Activated CD4-positive, CD25-positive, alpha-beta regulatory T cell (primary cell): ENCODE results near the gene CISH.

Experiments used
- DNase-seq, 4 experiments: peaks; one replicate each; lab custom pipeline; 2025; lab: John Stamatoyannopoulos, UW

The CISH gene

DNA sequence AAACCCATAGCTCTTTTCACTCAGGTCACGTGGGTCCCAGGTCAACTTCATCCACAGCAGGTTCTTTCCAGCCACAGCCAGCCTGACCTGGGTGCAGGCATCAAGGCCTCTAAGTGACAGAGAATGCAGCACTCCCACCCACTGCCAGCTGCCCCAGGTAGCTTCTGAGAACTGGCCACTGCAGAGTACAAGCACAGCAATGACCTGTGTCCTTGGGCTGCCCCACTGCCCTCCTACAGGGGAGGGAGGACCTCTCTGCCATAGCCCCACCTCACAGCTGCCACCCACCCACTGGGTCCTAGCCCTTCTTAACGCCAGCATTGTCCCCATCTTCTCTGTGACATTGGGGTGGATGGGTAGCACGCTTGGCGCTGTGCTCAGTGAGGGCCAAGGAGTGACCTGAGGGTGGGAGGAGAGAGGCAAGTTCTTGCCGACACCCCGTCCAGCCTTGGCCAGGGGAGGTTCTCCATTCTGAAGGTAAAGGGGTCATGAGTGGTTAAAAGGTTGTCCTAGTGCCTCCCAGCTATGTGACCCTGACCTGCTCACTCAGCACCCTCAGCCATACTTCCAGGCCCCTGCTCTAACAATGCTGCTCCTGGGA is 12.4 kb downstream of the CISH start:
- DNase-seq: no peak

DNA sequence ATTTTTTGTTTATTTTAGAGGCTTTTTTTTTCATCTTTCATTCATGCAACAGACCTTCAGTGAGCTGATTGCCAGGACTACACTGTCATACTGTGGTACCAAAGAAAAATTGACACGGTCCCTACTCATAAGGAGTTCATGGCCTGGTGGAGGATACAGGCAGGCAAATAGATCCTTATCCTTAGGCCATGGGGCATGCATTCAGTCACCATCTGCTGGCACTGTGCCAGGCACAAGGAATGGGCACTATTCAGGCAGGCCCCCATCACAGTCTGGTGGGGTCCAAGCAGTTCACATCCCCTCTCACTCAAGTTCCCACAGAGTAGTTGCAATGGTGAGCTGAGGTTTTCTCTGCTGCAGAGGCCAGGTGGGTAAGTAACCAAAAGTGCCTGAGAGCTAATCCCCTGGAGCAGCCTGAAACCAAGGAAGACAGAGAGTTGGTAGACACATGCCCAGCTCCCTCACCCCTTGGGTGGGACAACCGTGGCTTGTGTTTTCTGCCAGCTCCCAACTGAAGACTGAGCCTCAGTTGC is 17.3 kb downstream of the CISH start:
- no peak for DNase-seq

DNA sequence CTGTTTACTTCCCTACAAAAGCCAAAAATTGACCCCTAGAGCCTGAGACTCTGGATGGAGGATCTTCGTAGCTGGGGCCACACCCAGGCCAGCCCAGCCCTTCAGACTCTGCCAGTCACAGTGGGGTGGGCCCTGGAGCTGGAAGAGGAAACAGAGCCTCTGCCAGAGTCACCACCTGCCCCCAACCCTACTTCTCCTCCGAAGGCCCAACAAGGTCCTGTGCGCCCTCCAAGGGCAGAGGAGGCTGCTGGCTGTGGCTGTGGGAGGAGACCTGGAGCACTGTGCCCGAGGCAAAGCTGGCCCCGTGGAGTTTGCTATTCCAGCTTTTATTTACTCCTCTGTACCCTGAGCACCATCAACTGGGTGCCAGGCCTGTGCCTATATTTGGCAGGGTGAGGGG is 19.0 kb downstream of the CISH start:
- DNase-seq: no peak

DNA sequence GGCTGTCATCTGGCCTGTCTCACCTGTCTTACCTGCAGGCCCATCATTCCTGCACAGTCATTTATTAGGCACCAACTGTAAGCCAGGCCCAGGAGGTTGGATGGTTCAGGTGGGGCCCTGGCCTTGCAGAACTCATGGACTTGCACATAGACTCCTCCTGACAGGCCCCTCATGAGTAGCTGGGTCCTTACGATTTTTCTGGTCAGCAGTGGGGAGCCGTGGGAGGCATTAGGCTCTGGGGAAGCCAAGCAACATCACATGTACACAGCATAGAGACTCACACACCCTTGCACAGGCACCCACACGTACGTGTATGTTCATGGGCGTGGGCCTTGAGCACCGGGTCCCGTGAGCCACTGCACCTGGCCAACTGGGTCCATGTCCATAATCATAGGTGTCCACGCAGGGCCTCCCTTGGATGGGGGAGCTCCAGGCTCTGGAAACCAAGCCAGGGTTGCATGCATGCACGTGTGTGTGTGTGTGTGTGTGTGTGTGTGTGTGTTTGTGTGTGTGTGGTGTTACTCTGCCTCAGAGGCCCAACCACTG is 20.3 kb downstream of the CISH start:
- DNase-seq: no peak

DNA sequence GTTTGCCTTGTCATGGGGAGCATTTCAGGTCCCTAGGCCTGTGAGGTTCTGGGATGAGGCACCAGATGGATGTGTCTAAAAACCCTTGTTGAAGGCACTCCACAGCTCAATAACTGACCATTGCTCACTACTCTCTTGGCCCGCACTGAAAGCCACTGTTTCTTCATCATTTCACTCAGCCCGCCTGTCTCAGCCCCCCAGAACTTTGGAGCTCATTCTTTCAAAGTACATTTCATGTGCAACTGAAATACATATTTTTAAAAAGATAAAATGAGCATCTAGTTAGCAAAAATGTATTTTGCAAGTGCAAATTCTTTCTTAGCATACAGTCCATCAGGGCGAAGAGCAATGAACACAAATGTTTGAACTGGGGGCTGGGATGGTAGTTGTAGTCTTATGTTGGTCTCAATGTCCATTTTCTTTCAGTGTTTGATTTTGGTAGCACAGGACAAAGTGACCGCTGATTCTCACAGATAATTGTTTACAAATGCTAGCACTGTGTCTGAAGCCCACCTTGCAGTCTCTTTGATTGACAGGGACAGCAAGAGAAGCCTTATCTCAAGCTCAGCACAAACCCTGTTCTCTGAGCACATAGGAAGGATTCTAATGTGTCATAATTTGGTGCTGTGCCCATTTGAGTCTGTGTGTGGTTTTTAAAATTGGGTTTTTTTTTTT is 22.7 kb downstream of the CISH start:
- no peak for DNase-seq

DNA sequence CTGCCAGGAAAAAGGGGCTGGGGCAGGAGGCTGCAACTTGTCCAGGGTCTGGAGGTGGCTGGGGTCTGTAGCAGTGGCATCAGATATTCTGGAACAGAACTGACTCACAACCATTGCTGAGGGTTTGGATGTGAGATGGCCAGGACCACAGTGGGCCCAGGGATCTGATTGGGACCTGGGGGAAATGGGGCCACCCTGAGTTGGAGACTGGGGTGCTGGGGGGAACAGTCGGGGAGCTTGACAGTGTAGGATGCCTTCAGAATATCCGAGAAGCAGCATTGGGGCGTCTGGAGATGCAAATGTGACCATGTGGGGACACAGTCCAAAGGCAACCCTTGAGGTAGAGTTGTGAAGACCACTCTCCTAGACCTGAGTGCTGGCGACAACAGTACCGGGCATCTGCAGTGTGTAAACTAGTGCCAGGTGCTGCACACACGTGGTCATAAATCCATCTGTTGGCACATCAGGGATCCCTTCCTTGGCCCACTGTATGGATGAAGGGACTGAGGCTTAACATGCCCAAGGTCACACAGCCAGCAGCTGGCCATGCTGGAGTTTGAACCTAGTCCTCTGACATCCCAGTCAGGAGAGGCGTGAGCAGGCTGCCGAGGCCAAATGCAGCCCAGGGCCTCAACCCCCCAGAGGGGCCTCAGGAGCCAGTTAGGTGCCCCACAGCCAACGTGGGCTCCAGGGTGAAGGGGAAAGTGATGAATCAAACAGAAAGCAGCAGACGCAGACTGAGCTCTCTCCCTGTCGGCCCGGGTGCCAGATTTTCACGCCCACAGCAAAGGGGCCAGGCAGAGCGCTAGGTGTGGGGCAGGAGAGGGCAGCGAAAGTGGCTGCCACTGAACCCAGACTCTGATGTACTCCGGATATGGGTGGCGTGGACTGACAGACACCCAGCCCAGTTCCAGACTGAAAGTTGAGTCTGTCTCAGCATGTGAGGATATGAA is 23.5 kb downstream of the CISH start:
- DNase-seq: peak in 3 of 4 experiments; percentile 19 to 59 (median 44)

DNA sequence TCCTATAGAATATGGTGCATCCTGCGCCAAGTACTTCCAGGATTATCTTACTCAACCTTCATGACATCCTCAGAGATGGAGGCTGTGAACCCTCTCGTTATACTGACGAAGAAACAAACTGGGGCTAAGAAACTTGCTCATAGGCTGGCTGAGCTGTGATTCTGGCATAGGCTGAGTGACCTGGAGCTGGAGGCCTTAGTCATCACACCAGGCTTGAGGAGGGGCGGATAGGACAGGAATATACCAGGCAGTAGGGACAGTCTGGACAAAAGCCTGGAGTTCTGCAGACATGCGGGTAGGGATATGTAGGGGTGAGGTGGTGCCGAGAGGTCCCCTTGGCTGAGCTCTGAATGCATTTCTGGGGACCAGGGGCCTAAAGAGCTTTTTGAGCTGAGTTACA is 24.2 kb downstream of the CISH start:
- DNase-seq: no peak

DNA sequence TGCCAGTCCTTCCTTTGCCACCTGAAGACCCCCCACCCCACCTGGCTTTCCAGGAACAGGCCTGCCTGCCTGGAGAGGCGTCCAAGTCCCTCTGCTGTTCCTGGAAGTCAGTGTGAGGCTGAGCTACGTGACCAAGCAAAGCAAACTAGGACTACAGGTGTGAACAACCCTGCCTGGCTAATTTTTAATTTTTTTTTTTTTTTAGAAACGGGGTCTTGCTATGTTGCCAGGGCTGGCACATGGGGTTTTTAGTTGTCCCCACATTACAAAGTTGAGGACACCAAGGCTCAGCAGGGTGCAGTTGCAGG is 24.9 kb downstream of the CISH start:
- no peak for DNase-seq

DNA sequence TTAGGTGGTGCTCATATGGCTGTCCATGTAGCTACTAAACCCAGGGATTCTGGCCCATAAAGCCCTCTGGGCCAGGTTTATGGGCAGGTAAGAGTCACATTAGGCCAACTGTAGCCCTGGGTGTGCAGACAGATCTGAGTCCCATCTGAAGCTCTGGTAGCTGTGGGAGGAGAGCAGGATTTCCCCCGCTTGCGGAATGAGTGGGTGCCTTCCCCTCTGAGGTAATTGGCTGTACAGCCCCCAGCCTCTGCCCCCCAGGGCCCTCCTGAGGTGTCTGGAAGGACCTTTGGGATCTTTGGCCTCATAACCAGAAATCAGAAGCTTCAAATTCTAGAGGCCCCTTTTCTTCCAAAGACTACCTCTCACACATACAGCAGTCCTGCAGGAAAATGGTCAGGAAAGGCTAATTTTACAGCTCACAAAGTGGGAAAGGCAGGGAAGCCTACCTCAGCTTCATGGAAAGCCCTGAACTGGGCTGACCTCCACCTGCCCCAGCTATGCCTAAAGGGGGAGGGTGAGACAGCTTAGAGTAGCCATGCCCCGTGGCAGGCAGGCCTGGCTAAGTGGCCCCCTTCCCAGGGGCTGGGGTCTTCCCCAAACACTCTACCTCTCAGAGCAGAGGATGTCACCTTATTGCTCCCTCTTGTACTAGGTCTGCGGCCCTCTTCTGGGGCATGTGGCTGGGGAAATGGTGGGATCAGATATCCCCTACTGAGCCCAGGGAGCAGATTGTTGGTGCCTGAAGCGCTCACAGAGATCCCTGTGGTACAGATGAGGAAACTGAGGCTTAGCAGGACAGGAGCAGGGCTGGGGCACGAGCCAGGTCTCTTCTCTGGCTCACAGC is 25.4 kb downstream of the CISH start:
- DNase-seq: no peak

DNA sequence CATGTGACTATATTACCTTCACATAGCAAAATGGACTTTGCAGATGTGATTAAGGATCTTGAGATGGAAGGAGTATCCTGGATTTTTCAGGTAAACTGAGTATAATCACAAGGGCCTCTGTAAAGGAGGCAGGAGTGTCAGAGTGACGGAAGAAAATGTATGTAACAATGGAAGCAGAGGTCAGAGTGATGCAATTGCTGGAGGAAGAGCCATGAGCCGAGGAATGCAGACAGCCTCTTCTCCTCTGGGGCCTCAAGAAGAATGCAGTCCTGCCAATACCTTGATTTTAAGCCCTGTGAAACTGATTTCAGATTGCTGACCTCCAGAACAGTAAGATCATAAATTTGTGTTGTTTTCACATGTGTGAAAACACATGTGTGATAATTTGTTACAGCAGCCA is 27.2 kb downstream of the CISH start:
- no peak for DNase-seq

DNA sequence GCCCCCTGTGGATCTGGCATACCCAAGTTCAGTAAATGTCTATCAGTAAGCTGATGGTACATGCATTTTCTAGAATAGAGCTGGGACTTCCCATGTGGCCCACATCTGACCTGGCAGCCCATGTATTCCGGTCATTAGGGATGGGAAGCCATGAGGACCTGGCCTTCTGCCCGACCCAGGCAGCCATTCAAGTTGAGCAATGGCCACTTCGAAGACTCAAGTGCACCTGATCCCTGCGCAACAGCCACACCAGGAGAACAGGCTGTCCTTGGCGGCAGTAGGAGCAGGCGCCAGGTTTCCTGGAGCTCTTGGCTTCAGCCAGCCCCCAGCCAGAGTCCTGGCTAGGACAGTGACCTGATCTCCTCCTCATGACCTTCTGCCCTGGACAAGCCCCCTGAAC is 27.7 kb downstream of the CISH start:
- no peak for DNase-seq

DNA sequence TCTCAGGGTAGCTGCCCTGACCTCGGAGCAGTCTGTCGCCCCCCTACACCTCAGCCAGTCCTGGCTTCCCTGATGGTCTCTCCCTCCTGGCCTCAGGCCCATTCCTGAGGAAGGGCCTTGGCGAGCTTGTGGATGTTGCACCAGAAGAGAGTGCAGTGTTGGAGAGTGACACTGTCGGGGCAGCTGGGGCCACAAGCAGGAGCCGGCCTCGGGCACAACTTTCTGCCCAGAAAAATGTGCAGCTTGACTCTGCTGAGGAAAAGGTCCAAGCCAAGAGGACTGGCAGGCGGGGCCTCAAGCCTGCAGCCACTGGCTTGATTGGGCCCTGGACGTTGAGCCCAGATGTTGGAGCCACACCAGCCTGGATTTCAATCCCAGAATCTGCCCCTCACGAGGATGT is 29.5 kb downstream of the CISH start:
- no peak for DNase-seq

DNA sequence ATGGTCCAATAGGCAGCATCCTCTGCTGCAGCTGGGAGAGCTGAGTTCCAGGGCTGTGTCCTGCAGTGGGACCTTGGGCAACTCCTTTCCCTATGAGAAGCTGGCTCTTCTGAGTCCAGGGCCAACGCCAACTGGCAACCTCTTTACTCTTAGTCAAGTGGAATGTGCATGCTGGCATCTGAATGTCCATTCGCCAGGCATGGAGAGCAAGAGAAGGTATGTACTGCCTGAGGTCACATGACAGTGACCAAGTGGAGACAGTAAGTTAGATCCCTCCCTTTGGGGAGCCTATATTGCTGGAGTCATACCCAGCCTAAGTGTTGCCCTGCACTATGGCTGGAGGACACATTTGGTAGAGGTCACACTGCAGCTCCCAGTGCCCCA is 30.1 kb downstream of the CISH start:
- no peak for DNase-seq

DNA sequence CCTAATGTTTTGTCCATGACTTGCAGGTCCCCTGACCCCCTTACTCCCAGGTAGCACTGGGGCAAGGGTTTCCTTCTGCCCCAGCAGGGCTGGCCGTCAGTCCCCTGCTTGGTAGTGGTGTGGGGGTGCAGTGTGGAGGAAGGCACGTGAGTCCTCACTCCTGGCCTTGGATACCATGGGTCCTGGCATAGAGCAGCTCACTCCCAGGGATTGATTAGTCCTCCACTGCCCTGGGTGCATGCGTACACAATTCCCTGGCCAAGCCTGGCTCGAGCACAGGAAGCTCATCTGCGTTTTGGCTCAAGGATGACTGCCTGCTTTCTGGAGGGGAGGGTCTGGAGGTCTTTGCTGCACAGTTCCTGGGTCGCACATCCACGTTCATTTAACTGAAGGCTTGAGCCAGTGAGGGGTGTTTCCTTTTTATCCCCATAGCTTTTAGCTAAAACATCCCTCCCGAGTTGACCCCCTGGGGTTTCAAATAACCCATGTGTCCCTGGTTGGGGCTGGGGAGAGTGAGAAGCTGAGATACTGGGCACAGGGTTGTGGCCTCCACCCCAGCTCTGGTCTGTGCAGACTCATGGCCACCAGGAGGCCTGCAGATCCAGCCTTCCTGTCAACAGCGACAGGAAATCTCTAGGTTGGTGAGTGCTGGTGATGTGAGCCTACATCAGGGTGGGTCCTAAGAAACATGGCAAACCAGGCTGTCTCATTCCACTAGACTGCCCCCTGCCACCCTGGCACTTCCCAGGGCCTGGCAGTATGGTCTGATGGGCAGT is 30.7 kb downstream of the CISH start:
- no peak for DNase-seq

DNA sequence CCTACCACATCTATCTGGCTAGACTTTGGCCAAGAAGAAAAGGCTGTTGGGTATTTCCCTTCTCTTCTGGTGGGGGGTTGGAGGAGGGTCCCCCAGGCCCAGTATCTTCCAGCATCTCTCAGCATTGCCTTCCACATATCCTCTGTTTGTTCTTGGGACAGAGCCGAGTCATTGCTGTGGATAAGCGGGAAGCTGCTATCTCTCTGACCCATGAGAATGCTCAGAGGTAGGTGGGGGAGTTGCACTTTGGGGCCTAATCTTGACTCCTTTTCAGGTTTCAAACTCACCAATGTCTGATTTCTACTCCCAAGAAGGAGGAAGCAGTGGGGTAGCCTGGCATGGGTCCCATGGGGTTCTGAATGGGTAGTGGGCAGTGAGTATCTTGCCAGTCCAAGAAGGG is 34.2 kb downstream of the CISH start:
- no peak for DNase-seq

DNA sequence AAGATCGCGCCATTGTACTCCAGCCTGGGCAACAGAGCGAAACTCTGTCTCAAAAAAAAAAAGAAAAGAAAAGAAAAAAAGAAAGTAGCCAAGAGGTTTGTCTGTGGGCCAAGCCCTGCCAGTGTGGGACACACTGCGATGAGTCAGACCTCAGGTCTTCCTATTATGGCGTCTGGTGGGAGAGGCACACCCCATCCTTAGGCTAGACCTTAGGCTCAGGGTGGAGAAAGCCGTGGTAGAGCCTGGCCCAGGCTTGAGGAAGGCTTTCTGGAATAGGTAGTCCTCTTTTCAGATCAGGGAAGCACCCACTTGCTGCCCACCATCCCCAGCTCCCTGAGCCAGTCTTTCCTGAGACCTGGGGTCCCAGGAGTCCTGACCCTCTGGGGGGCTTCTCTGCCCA is 36.2 kb downstream of the CISH start:
- no peak for DNase-seq

DNA sequence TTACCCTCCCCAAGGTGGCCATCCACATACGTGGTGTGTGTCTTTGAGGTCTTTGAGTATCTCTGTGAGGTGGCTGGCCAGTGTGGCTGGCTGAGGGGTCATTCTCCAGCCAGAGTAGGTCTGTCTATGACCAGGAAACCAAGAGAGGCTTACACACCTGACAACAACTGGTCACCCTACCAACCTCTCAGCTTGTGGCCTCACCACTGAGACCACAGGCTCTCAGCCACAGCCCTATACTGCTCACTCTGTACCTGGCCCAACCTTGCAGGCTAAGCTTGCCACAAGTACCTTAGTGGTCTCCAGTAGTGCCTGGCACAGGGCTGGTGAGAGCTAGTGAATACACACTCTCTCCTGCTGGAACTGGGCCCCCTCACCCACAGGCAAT is 37.1 kb downstream of the CISH start:
- no peak for DNase-seq

DNA sequence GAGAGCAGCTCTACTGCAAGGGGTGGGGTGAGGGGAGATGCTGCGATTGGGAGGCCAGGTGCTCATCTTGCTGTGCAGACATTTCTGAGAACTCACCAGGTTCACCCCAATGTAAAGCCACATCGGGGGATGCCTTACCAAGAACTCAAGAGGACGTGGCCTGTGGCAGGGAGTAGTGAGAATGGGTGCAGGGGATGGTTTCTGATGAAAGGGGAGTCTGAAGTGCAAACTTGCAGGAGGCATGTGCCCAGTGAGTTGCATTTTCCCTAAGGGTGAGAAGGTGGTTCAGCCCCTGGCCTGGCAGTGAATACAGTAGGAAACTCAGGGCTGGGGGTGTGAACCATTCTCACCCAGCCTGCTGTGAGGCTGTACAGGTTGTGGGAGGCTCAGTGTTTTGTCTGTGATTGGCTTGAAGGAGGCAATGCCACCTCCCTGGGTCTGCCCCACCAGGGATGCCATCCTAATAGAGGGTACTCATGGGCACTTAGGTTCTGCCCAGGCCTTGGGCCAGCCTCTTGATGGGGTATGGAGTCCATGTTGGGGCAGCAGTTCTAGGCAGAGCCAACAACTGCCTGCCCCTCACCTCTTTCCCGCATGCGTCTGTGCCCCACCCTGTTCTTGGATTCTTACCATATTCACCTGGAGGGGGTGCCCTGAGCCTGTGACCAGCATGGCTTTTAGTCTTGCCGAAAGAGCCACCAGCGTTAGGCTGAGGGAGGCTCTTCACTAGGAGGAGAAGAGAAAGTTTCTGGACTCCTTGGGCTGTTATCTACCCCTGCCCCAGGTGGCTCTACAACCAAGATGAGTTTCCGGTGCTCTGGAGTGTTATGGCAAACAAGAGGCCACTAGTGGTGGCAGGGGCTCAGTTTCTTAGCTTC is 37.8 kb downstream of the CISH start:
- DNase-seq: peak; percentile 49 to 74 (median 64)

DNA sequence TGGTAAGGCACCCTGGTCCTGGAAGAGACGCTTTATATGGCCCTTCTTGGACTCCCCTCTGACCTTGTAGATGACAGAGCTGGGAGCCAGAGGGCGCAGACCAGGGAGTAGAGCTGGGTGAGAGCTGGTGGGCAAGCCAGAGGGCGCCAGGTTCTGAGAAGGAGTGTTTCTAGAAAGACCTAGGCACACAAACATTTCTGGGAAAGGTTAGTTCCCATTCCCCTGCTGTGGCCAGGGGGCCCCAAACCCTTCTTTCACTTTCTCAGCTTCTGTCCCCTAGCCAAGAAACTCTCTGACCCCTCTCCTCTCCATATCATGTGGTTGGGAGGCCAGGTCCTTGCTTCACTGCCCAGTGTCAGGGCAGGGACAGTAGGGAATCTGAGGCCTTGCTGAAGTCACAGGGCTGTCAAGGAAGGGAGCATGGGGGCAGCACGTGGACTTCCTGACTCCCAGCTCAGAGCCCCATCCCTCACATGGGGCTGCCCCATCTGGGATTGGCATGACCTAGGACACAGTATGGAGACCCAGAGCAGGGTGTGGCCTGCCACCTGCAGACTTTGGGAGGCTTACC is 38.7 kb downstream of the CISH start:
- peak in 2 of 4 experiments; percentile 30 to 33 for DNase-seq

DNA sequence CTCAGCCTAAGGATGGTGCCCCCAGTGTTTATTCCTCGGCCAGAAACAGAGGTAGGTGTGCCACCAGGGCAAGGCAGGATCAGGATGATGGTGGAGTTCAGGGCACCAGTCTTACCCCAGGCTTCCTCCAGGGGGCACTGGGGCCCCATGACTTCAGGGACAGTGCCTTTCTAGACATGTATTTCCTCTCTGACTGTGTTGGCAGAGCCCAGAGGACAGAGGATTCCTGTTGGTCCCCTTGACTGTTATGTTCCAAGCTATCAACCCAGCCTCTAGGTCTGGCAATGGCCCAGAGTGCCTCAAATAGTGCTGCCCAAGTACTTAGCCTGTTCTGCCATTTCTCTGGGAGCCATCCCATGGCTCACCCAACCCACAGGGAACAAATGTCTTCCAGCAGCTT is 39.4 kb downstream of the CISH start:
- DNase-seq: peak; percentile 64 to 75 (median 68)
